ENCODE measurements around the gene DMC1. TPM values are rescaled to one million over a fixed set of nuclear protein-coding genes. Genes with fewer than 3 reads are reported as not detected.
A peak's percentile ranks its signal among the peaks of the same experiment; 100 is the strongest.

The DMC1 gene
- total and polyA plus RNA-seq, 2 experiments from 2014 or later: 5.0 to 18.5 TPM

GRCh38 chr22:38487946-38488345, 82.0 kb downstream of the DMC1 start:
- ATAC-seq (no peak), DNase-seq (ENCODE audit: low spot score) (no peak)
- Mint-ChIP-seq H3K4me3 (no peak overlapping the region), H3K27me3 (ENCODE audit: insufficient read depth, low read depth, poor library complexity) (peaks cover 7% of the 10 kb centered on the region), H3K27ac (0 out of 2 replicates have a peak overlapping the region, but pooled peaks have one; percentile 38), H3K9me3 (no peaks in the 10 kb centered on the region), H3K4me1 (peaks cover 37% of the 10 kb centered on the region), H3K36me3 (ENCODE audit: low read depth) (peaks cover 97% of the 10 kb centered on the region)
- peaks cover 20% of the 10 kb centered on the region for H4K20me1 ChIP-seq (replicated peaks; ENCODE audit: insufficient read depth)
- peaks cover 24% of the 10 kb centered on the region; the same call in 1 of the 2 replicates for H3K79me2 ChIP-seq (replicated peaks; ENCODE audit: insufficient read depth)
- peak overlapping the region; percentile 87 for H3K27ac ChIP-seq (ENCODE audit: low read depth)
- peaks cover 49% of the 10 kb centered on the region for H3F3A ChIP-seq (replicated peaks; ENCODE audit: low read depth)
- H3K9me2 ChIP-seq (ENCODE audit: insufficient read depth): no peaks in the 10 kb centered on the region
- H3K4me1 ChIP-seq (ENCODE audit: insufficient read depth): peaks cover 12% of the 10 kb centered on the region
- no peaks in the 10 kb centered on the region for H3K27me3 ChIP-seq (ENCODE audit: insufficient read depth)
- H3K4me2 ChIP-seq: no peak overlapping the region
- no peak overlapping the region for H3K4me3 ChIP-seq
- no peak overlapping the region for H2AFZ ChIP-seq
- peak; percentile 22; the same call in 1 of the 2 replicates for TF ChIP-seq POLR2AphosphoS5 (IDR thresholded peaks at IDR 0.05; ENCODE audit: low read depth)
- TF ChIP-seq EZH2 (IDR thresholded peaks at IDR 0.05; ENCODE audit: low read depth, unreplicated experiment): no peak
- peaks cover 88% of the 10 kb centered on the region for H3K36me3 ChIP-seq (ENCODE audit: insufficient read depth)

- Mint-ChIP-seq H3K4me3 (no peak overlapping the region), H3K27ac (no peak overlapping the region), H3K36me3 (ENCODE audit: low read depth) (peaks cover 98% of the 10 kb centered on the region), H3K4me1 (peaks cover 28% of the 10 kb centered on the region), H3K27me3 (ENCODE audit: insufficient read depth, low read depth, poor library complexity) (peaks cover 5% of the 10 kb centered on the region), H3K9me3 (no peaks in the 10 kb centered on the region)
- Histone ChIP-seq H3K27me3 (ENCODE audit: insufficient read depth) (no peaks in the 10 kb centered on the region), H3K4me2 (no peak overlapping the region), H2AFZ (no peak overlapping the region), H3K79me2 (replicated peaks; ENCODE audit: insufficient read depth) (peaks cover 15% of the 10 kb centered on the region; the same call in 1 of the 2 replicates), H3K4me3 (no peak overlapping the region), H3K4me1 (ENCODE audit: insufficient read depth) (peaks cover 7% of the 10 kb centered on the region), H3K27ac (ENCODE audit: low read depth) (no peak overlapping the region), H3F3A (replicated peaks; ENCODE audit: low read depth) (peaks cover 55% of the 10 kb centered on the region), H4K20me1 (replicated peaks; ENCODE audit: insufficient read depth) (peaks cover 23% of the 10 kb centered on the region), H3K36me3 (ENCODE audit: insufficient read depth) (peaks cover 78% of the 10 kb centered on the region), H3K9me2 (ENCODE audit: insufficient read depth) (no peaks in the 10 kb centered on the region)
- no peak for DNase-seq (ENCODE audit: low spot score)
- TF ChIP-seq POLR2AphosphoS5 (IDR thresholded peaks at IDR 0.05; ENCODE audit: low read depth): no peak; the same call in 1 of the 2 replicates
- TF ChIP-seq EZH2 (IDR thresholded peaks at IDR 0.05; ENCODE audit: low read depth, unreplicated experiment): no peak
- no peak for TF ChIP-seq ZNF114 (CRISPR knock-in tag; IDR thresholded peaks at IDR 0.05)
- no peak for TF ChIP-seq EZH2phosphoT487 (IDR thresholded peaks at IDR 0.05; ENCODE audit: unreplicated experiment)
- TF ChIP-seq ZNF331 (CRISPR knock-in tag; IDR thresholded peaks at IDR 0.05; ENCODE audit: low read depth): no peak
- no peak for TF ChIP-seq ETS1 (IDR thresholded peaks at IDR 0.05)
- TF ChIP-seq ZNF462 (CRISPR knock-in tag; IDR thresholded peaks at IDR 0.05): no peak
- ATAC-seq: peak; percentile 53
Observed at GRCh38 chr22:38485783-38486182, 84.2 kb downstream of the DMC1 start.
